IMR-90 (cell line): Measurements from ENCODE around the gene CD24. TPM values are rescaled to one million over a fixed set of nuclear protein-coding genes. Genes with fewer than 3 reads are reported as not detected.

Experiments
- ATAC-seq: fragments of 200-7000 bp; cut with Tn5 transposase; 2 replicates; pipeline ENCODE4 v1.9.1; 2020; ENCODE audit warnings: low read depth, mild to moderate bottlenecking, moderate library complexity
- BruUV-seq: library from RNA; stranded (reverse); fragments of 400-500 nt; replicated peaks from 2 replicates; lab custom pipeline; 2021; lab: Mats Ljungman, UMichigan
- CTCF ChIA-PET: fragments of 300-600 bp; formaldehyde crosslinking; extraction: SDS; loops from one replicate; lab custom pipeline; 2021; ENCODE audit warnings: antibody characterized with exemption; lab: Yijun Ruan, JAX
- POLR2A ChIA-PET: fragments of 300-600 bp; sonication (Branson Sonifier 250); formaldehyde crosslinking; loops from one replicate; lab custom pipeline; 2022; ENCODE audit warnings: antibody characterized with exemption; ENCODE audit not compliant: unreplicated experiment; lab: Charles Lee
- DNase-seq: peaks from one replicate; pipeline ENCODE4 v3.0.0; 2013
- H2AFZ ChIP-seq: replicated peaks from 2 replicates; pipeline ENCODE3; 2013; ENCODE audit warnings: low read length, mild to moderate bottlenecking; ENCODE audit not compliant: poor library complexity
- H2AK5ac ChIP-seq: 2 replicates; pipeline ENCODE4 v1.6.1; 2013; ENCODE audit warnings: low read depth, low read length, inconsistent platforms
- H2AK9ac ChIP-seq: replicated peaks from 2 replicates; pipeline ENCODE3; 2013; ENCODE audit warnings: mild to moderate bottlenecking, low read depth, low read length, moderate library complexity; ENCODE audit not compliant: poor library complexity
- H2BK120ac ChIP-seq: 2 replicates; pipeline ENCODE4 v1.6.1; 2013; ENCODE audit warnings: low read depth, low read length, inconsistent platforms
- H2BK15ac ChIP-seq: 3 replicates; pipeline ENCODE4 v1.6.1; 2013; ENCODE audit warnings: low read depth, low read length, inconsistent platforms
- H2BK20ac ChIP-seq: 2 replicates; pipeline ENCODE4 v1.6.1; 2013; ENCODE audit warnings: low read depth, mild to moderate bottlenecking, inconsistent platforms, low read length, moderate library complexity
- H2BK5ac ChIP-seq: 2 replicates; pipeline ENCODE4 v1.6.1; 2013; ENCODE audit warnings: mild to moderate bottlenecking, low read depth, low read length, inconsistent platforms; ENCODE audit not compliant: poor library complexity, severe bottlenecking
- H3K14ac ChIP-seq: replicated peaks from 2 replicates; pipeline ENCODE4 v1.6.1; 2013; ENCODE audit warnings: low read depth, low read length, inconsistent platforms
- H3K18ac ChIP-seq: 2 replicates; pipeline ENCODE4 v1.6.1; 2013; ENCODE audit warnings: low read depth, low read length, control low read depth
- H3K23ac ChIP-seq: 2 replicates; pipeline ENCODE4 v1.6.1; 2013; ENCODE audit warnings: low read depth, low read length, inconsistent platforms
- H3K27ac ChIP-seq: 2 replicates; pipeline ENCODE4 v1.5.1; 2013; ENCODE audit warnings: mild to moderate bottlenecking, control low read depth, low read length; ENCODE audit not compliant: insufficient read depth
- H3K27me3 ChIP-seq: 2 replicates; pipeline ENCODE4 v1.6.1; 2013; ENCODE audit warnings: low read length; ENCODE audit not compliant: control insufficient read depth, insufficient read depth
- H3K36me3 ChIP-seq: 2 replicates; pipeline ENCODE4 v1.6.1; 2013; ENCODE audit warnings: low read length, mixed read lengths; ENCODE audit not compliant: control insufficient read depth, insufficient read depth
- H3K4ac ChIP-seq: 2 replicates; pipeline ENCODE4 v1.6.1; 2013; ENCODE audit warnings: low read depth, low read length, inconsistent platforms
- H3K4me1 ChIP-seq: 2 replicates; pipeline ENCODE4 v1.6.1; 2013; ENCODE audit warnings: low read length, mixed read lengths; ENCODE audit not compliant: control insufficient read depth, insufficient read depth
- H3K4me2 ChIP-seq: 2 replicates; pipeline ENCODE4 v1.6.1; 2013; ENCODE audit warnings: low read depth, mild to moderate bottlenecking, control low read depth, low read length, moderate library complexity
- H3K4me3 ChIP-seq: 2 replicates; pipeline ENCODE4 v1.5.1; 2013; ENCODE audit warnings: low read depth, mild to moderate bottlenecking, control low read depth, low read length, moderate library complexity; ENCODE audit not compliant: insufficient read depth
- H3K56ac ChIP-seq: 2 replicates; pipeline ENCODE4 v1.6.1; 2013; ENCODE audit warnings: low read length, inconsistent platforms; ENCODE audit not compliant: insufficient read depth; ENCODE audit errors: extremely low read depth
- H3K79me1 ChIP-seq, 2 experiments: 2 replicates each; pipeline ENCODE4 v1.6.1; 2013; ENCODE audit warnings: low read length in 2 of 2, inconsistent platforms in 1 of 2, low read depth in 1 of 2
- H3K9ac ChIP-seq: 2 replicates; pipeline ENCODE4 v1.6.1; 2013; ENCODE audit warnings: low read depth, low read length, control low read depth
- H3K9me1 ChIP-seq: 2 replicates; pipeline ENCODE4 v1.6.1; 2013; ENCODE audit warnings: low read length, inconsistent platforms; ENCODE audit not compliant: insufficient read depth
- H3K9me3 ChIP-seq: 2 replicates; pipeline ENCODE4 v1.6.1; 2013; ENCODE audit warnings: low read length; ENCODE audit not compliant: control insufficient read depth, insufficient read depth
- H4K20me1 ChIP-seq: 2 replicates; pipeline ENCODE4 v1.6.1; 2013; ENCODE audit warnings: low read length, inconsistent platforms; ENCODE audit not compliant: insufficient read depth
- H4K5ac ChIP-seq: 2 replicates; pipeline ENCODE4 v1.6.1; 2013; ENCODE audit warnings: mild to moderate bottlenecking, low read depth, low read length, control low read depth
- H4K8ac ChIP-seq, 2 experiments: 2 replicates each; pipeline ENCODE4 v1.6.1; 2013; ENCODE audit warnings: low read depth in 2 of 2, low read length in 2 of 2, control low read depth in 1 of 2, inconsistent platforms in 1 of 2
- H4K91ac ChIP-seq: 2 replicates; pipeline ENCODE4 v1.6.1; 2013; ENCODE audit warnings: low read depth, low read length, inconsistent platforms; ENCODE audit not compliant: insufficient read depth
- CEBPB ChIP-seq: IDR thresholded peaks from 2 replicates; pipeline ENCODE4 v1.6.1; 2012; ENCODE audit warnings: low read depth, low read length, improper control_type of control experiment
- CHD1 ChIP-seq: IDR thresholded peaks from 2 replicates; pipeline ENCODE4 v1.6.1; 2012; ENCODE audit warnings: low read depth, low read length, improper control_type of control experiment
- FOS ChIP-seq: fragments of 150-350 bp; IDR thresholded peaks from 2 replicates; pipeline ENCODE4 v1.6.1; 2016; ENCODE audit warnings: low read depth, low read length
- MAZ ChIP-seq: IDR thresholded peaks from 2 replicates; pipeline ENCODE4 v1.6.1; 2012; ENCODE audit warnings: low read depth, mild to moderate bottlenecking, low read length, improper control_type of control experiment, moderate library complexity, borderline replicate concordance
- MXI1 ChIP-seq: IDR thresholded peaks from 2 replicates; pipeline ENCODE4 v1.6.1; 2012; ENCODE audit warnings: low read depth, mild to moderate bottlenecking, low read length, moderate library complexity, borderline replicate concordance
- NFE2L2 ChIP-seq: fragments of 150-350 bp; IDR thresholded peaks from 2 replicates; pipeline ENCODE4 v1.6.1; 2016; ENCODE audit warnings: low read depth, mild to moderate bottlenecking, low read length
- POLR2A ChIP-seq: IDR thresholded peaks from 2 replicates; pipeline ENCODE4 v1.6.1; 2012; ENCODE audit warnings: mild to moderate bottlenecking, low read depth, low read length
- RAD21 ChIP-seq: IDR thresholded peaks from 2 replicates; pipeline ENCODE4 v1.6.1; 2012; ENCODE audit warnings: low read length, improper control_type of control experiment
- RCOR1 ChIP-seq: IDR thresholded peaks from 2 replicates; pipeline ENCODE4 v1.6.1; 2012; ENCODE audit warnings: mild to moderate bottlenecking, low read length, improper control_type of control experiment; ENCODE audit not compliant: insufficient replicate concordance
- RFX5 ChIP-seq: IDR thresholded peaks from 2 replicates; pipeline ENCODE4 v1.8.0; 2012; ENCODE audit warnings: low read depth, mild to moderate bottlenecking, low read length, moderate library complexity
- WGBS, 2 experiments: methylation state at CpG; one replicate each; pipeline versions ENCODE4 v1.1.5 to v1.1.7; 2013; ENCODE audit warnings: missing lambda C conversion rate in 2 of 2; ENCODE audit not compliant: insufficient read length in 1 of 2; ENCODE audit errors: extremely low coverage in 2 of 2; 5-methylcytosine and 5-hydroxymethylcytosine counted together
- dilution Hi-C: fragments of 300-500 bp; cut with HindIII; formaldehyde crosslinking; loops from one replicate; pipeline ENCODE4 v1.14.3; 2018; ENCODE audit warnings: low sequenced_read_pairs; ENCODE audit not compliant: unreplicated experiment
- in situ Hi-C: fragments of 300-500 bp; cut with MboI; formaldehyde crosslinking; loops from 3 replicates; pipeline ENCODE4 v1.14.3; 2019; ENCODE audit warnings: low sequenced_read_pairs, inconsistent platforms, mixed read lengths
- intact Hi-C: fragments of 100-400 bp; cut with micrococcal nuclease; formaldehyde crosslinking; loops from 2 replicates; pipeline ENCODE4 v1.10.0; 2022
- polyA plus RNA-seq, 3 experiments: library from polyadenylated mRNA; depleted of rRNA; stranded (reverse); fragments of >200 nt; gene quantifications; 2 replicates each; pipeline ENCODE4 v1.2.3, GENCODE V29; 2012; ENCODE audit warnings: low replicate concordance in 1 of 3
- total RNA-seq: library from RNA; depleted of rRNA; stranded (reverse); fragments of >200 nt; gene quantifications from 2 replicates; pipeline ENCODE4 v1.2.3, GENCODE V29; 2012
- TF ChIP-seq, protein P1 (sequence below): fragments of 150-350 bp; IDR thresholded peaks from 2 replicates; pipeline ENCODE4 v1.6.1; 2016; ENCODE audit warnings: low read depth, mild to moderate bottlenecking, low read length, moderate library complexity, borderline replicate concordance
- TF ChIP-seq, protein P2 (sequence below): fragments of 150-350 bp; IDR thresholded peaks from 2 replicates; pipeline ENCODE4 v1.6.1; 2017; ENCODE audit warnings: mild to moderate bottlenecking, antibody characterized with exemption, low read length, low read depth
- TF ChIP-seq, protein P3 (sequence below): conservative IDR thresholded peaks from 2 replicates; pipeline ENCODE4 v1.5.1; 2012; ENCODE audit warnings: mild to moderate bottlenecking, low read depth, low read length, improper control_type of control experiment

The CD24 gene
- total and polyA plus RNA-seq, 2 of the 4 experiments (the other 2 are of a cell fraction) = 0.07 to 0.18 TPM

DNA sequence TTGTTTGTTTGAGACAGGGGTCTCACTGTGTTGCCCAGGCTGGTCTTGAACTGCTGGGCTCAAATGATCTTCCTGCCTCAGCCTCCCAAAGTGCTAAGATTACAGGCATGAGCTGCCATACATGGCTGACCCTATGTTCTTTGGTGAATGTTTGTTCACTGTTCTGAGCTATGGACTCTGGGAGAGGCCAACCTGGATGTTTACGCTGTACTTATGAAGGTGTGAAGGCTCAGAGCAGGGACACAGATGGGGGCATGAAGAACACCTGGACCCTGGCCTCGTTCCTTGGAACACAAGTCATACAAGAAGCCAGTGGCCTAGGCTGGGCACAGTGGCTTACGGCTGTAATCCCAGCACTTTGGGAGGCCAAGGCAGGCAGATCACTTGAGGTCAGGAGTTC, 21.1 kb upstream of the CD24 start:
- intact Hi-C loops = loop anchor here (5.0 kb wide), 1 partner anchor 658 kb away; no protein-coding TSS in a partner anchor
- dilution Hi-C loops = no loop called here
- no peaks in the 10 kb centered on the region for H3K36me3 ChIP-seq
- H2BK5ac ChIP-seq = no peak overlapping the region
- no peak overlapping the region for H3K14ac ChIP-seq
- H3K4me1 ChIP-seq = no peaks in the 10 kb centered on the region
- no peak overlapping the region for H3K27ac ChIP-seq
- H2BK20ac ChIP-seq = no peak overlapping the region
- 100% methylated on average over 1 of the region's 3 CpGs; no CpG with 5 or more reads in 1 of the 2 experiments for WGBS, 2 experiments
- H3K56ac ChIP-seq = no peak overlapping the region
- no peak overlapping the region for H3K4me3 ChIP-seq
- H4K8ac ChIP-seq = no peak overlapping the region
- no peak overlapping the region for H2AK9ac ChIP-seq
- no peak overlapping the region for H4K91ac ChIP-seq
- no peak overlapping the region for H2BK15ac ChIP-seq
- H4K20me1 ChIP-seq = no peaks in the 10 kb centered on the region
- H3K27me3 ChIP-seq = no peaks in the 10 kb centered on the region
- H3K9me1 ChIP-seq = no peaks in the 10 kb centered on the region
- H3K79me1 ChIP-seq = no peaks in the 10 kb centered on the region
- TF ChIP-seq CEBPB = no peak
- no peak for TF ChIP-seq RFX5
- TF ChIP-seq FOS = no peak
- TF ChIP-seq POLR2A = no peak
- TF ChIP-seq RAD21 = no peak
- TF ChIP-seq MXI1 = no peak
- TF ChIP-seq, protein P1, sequence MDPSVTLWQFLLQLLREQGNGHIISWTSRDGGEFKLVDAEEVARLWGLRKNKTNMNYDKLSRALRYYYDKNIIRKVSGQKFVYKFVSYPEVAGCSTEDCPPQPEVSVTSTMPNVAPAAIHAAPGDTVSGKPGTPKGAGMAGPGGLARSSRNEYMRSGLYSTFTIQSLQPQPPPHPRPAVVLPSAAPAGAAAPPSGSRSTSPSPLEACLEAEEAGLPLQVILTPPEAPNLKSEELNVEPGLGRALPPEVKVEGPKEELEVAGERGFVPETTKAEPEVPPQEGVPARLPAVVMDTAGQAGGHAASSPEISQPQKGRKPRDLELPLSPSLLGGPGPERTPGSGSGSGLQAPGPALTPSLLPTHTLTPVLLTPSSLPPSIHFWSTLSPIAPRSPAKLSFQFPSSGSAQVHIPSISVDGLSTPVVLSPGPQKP = no peak
- TF ChIP-seq MAZ = no peak
- TF ChIP-seq NFE2L2 = no peak
- TF ChIP-seq CHD1 = no peak
- TF ChIP-seq RCOR1 = no peak
- TF ChIP-seq, protein P2, sequence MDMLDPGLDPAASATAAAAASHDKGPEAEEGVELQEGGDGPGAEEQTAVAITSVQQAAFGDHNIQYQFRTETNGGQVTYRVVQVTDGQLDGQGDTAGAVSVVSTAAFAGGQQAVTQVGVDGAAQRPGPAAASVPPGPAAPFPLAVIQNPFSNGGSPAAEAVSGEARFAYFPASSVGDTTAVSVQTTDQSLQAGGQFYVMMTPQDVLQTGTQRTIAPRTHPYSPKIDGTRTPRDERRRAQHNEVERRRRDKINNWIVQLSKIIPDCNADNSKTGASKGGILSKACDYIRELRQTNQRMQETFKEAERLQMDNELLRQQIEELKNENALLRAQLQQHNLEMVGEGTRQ = no peak
- TF ChIP-seq, protein P3, sequence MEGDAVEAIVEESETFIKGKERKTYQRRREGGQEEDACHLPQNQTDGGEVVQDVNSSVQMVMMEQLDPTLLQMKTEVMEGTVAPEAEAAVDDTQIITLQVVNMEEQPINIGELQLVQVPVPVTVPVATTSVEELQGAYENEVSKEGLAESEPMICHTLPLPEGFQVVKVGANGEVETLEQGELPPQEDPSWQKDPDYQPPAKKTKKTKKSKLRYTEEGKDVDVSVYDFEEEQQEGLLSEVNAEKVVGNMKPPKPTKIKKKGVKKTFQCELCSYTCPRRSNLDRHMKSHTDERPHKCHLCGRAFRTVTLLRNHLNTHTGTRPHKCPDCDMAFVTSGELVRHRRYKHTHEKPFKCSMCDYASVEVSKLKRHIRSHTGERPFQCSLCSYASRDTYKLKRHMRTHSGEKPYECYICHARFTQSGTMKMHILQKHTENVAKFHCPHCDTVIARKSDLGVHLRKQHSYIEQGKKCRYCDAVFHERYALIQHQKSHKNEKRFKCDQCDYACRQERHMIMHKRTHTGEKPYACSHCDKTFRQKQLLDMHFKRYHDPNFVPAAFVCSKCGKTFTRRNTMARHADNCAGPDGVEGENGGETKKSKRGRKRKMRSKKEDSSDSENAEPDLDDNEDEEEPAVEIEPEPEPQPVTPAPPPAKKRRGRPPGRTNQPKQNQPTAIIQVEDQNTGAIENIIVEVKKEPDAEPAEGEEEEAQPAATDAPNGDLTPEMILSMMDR = no peak
- no TSS peak for BruUV-seq
- no peak for DNase-seq
- H3K9me3 ChIP-seq = no peaks in the 10 kb centered on the region
- ChIA-PET POLR2A (no interaction called here), CTCF (no interaction called here)
- H2AFZ ChIP-seq = no peak overlapping the region
- in situ Hi-C loops = loop anchor here (25.0 kb wide), 1 partner anchor 658 kb away; the partner anchor contains the start of gene ATG5
- no peak overlapping the region for H3K23ac ChIP-seq
- H2AK5ac ChIP-seq = no peak overlapping the region
- H3K18ac ChIP-seq = no peak overlapping the region
- no peak overlapping the region for H3K4me2 ChIP-seq
- H2BK120ac ChIP-seq = no peak overlapping the region
- H4K5ac ChIP-seq = no peak overlapping the region
- ATAC-seq = no peak
- no peak overlapping the region for H3K9ac ChIP-seq
- no peak overlapping the region for H3K4ac ChIP-seq
